Transverse colon (tissue), 4 donors: ENCODE data around the gene MT1F. TPM values are rescaled to one million over a fixed set of nuclear protein-coding genes. Genes with fewer than 3 reads are reported as not detected.
"Not testable (repeated sequence)": the region's sequence is repeated elsewhere in the genome, so short reads cannot be mapped to it uniquely, and the experiment has no call there.

ENCODE experiments used
- DNase-seq: peaks from one replicate; pipeline ENCODE4 v3.0.0-alpha.2; 2019
- H3K27ac ChIP-seq, 4 donors: fragments of 200-600 bp; sonication (generic); 2 replicates each; pipeline ENCODE4 v1.5.1; 2016 to 2018; ENCODE audit warnings: inconsistent platforms in 4 of 4
- H3K27me3 ChIP-seq: fragments of 200-600 bp; sonication (generic); 2 replicates; pipeline ENCODE4 v1.5.1; 2017; ENCODE audit warnings: inconsistent platforms
- H3K36me3 ChIP-seq, 4 donors: fragments of 200-600 bp; sonication (generic); 2 replicates each; pipeline ENCODE4 v1.5.1; 2017 to 2019; ENCODE audit warnings: inconsistent platforms in 4 of 4
- H3K4me1 ChIP-seq, 4 donors: fragments of 200-600 bp; sonication (generic); 2 replicates each; pipeline ENCODE4 v1.5.1; 2017 to 2020; ENCODE audit warnings: inconsistent platforms in 4 of 4
- H3K4me3 ChIP-seq, 4 donors: fragments of 200-600 bp; sonication (generic); 1 replicate in 1 of 4; 2 replicates in 3 of 4; pipeline versions ENCODE4 v1.5.1 to v1.6.1; 2017 to 2019; ENCODE audit warnings: inconsistent platforms in 4 of 4
- H3K9me3 ChIP-seq, 2 donors: fragments of 200-600 bp; sonication (generic); 2 replicates each; pipeline ENCODE4 v1.5.1; 2017 to 2019; ENCODE audit warnings: inconsistent platforms in 2 of 2
- CTCF ChIP-seq, 5 experiments: fragments of 200-600 bp in 3 of 5; fragments of 450-650 bp in 2 of 5; sonication (generic) in 3 of 5; IDR thresholded peaks; 1 replicate in 2 of 5; 2 replicates in 3 of 5; pipeline ENCODE4 v1.5.1; 2016 to 2017; ENCODE audit warnings: antibody characterized with exemption in 5 of 5, inconsistent platforms in 3 of 5, mild to moderate bottlenecking in 2 of 5, moderate library complexity in 1 of 5
- EP300 ChIP-seq: sonication (generic); formaldehyde crosslinking; IDR thresholded peaks from one replicate; pipeline ENCODE4 v1.6.1; 2017; ENCODE audit warnings: antibody characterized with exemption, low read depth
- POLR2A ChIP-seq: fragments of 450-650 bp; IDR thresholded peaks from one replicate; pipeline ENCODE4 v1.6.1; 2016; ENCODE audit warnings: antibody characterized with exemption, mild to moderate bottlenecking, moderate library complexity
- POLR2AphosphoS5 ChIP-seq, 3 donors: sonication (generic); formaldehyde crosslinking; IDR thresholded peaks; one replicate each; pipeline ENCODE4 v1.6.1; 2016; ENCODE audit warnings: antibody characterized with exemption in 3 of 3
- WGBS, 2 donors: methylation state at CpG; one replicate each; pipeline ENCODE4 v1.1.5; 2018; ENCODE audit warnings: low coverage in 1 of 2; 5-methylcytosine and 5-hydroxymethylcytosine counted together
- in situ Hi-C, 4 donors: fragments of 200-750 bp; cut with MboI; loops; one replicate each; pipeline versions ENCODE4 v1.15.0 to v1.15.1; 2017; ENCODE audit warnings: low sequenced_read_pairs in 3 of 4, low pct_ligation_motif_present in 1 of 4, low pct_unique_long_range_greater_than_20kb in 1 of 4
- intact Hi-C: fragments of 100-400 bp; cut with DNase I; formaldehyde crosslinking; loops from one replicate; pipeline ENCODE4 v1.15.1; 2023; ENCODE audit warnings: low total_unique reads
- total RNA-seq, 4 donors: library from RNA; depleted of rRNA; stranded (reverse); fragments of >200 nt; gene quantifications; one replicate each; pipeline ENCODE4 v1.1.0, GENCODE V29; 2016

The MT1F gene
- total RNA-seq, 4 donors from 2014 or later, result 6.8 to 54.5 (median 18.9) TPM

DNA sequence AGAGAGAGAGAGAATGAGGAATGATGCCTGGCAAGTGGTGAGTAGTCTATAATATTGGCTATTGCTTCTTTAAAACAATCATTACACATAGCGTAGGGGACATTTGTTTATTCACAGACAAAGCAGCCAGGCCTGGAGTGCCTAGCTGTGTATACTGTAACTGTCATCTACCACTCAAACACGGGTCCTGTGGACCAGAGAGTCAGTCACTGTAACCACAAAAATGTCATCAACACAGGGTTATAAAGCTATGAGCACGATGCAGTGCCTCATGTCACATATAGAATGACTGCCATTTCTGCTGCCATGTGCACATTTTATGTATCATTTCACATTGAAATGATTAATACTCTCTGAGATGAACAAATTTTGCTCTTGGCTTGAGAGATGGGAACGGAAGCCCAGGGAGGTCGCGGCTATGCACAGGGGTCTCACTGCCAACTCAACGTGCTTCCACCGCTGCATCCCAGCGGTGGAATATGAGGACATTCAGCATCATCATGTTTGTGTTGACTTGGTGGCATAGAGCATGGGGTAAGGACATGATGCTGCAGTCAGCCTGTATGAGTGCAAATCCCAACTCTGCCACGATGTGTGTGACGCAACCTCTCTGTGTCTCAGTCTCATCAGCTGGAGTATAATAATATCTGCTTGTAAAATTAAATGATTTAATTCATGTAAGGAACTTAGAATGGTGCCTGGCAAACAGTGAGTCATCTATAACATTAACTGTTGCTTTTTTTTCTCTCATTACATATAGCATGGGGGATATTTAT lies 15.2 kb downstream of the MT1F start:
- in situ Hi-C loops (no loop called here), intact Hi-C loops (no loop called here)
- H3K4me1 ChIP-seq, result peaks cover 5 to 32% (median 21%) of the 10 kb centered on the region in 4 donors
- no peaks in the 10 kb centered on the region for H3K36me3 ChIP-seq
- no peak for DNase-seq
- no peaks in the 10 kb centered on the region for H3K9me3 ChIP-seq
- 63 to 85% methylated on average over 4 to 11 of the region's 11 CpGs for WGBS, 2 donors
- H3K27me3 ChIP-seq, result peaks cover 70% of the 10 kb centered on the region
- H3K4me3 ChIP-seq, result no peak overlapping the region
- no peak overlapping the region for H3K27ac ChIP-seq
- no peak for TF ChIP-seq POLR2AphosphoS5 (IDR thresholded peaks at IDR 0.05)
- no peak for TF ChIP-seq EP300
- TF ChIP-seq CTCF (IDR thresholded peaks at IDR 0.05), result no peak
- TF ChIP-seq POLR2A, result no peak

- DNase-seq, result peak; percentile 30
- TF ChIP-seq POLR2AphosphoS5 (IDR thresholded peaks at IDR 0.05) (no peak), CTCF (IDR thresholded peaks at IDR 0.05) (peak; percentile 53 to 60 (median 59)), POLR2A (no peak)
- 52% methylated on average over 12 of the region's 12 CpGs; no CpG with 5 or more reads in 1 of the 2 donors for WGBS, 2 donors
- intact Hi-C loops, result no loop called here
- in situ Hi-C loops, result no loop called here
- Histone ChIP-seq H3K27me3 (peaks cover 60% of the 10 kb centered on the region), H3K36me3 (no peaks in the 10 kb centered on the region), H3K27ac (no peak overlapping the region), H3K9me3 (no peaks in the 10 kb centered on the region), H3K4me1 (peaks cover 5 to 23% (median 15%) of the 10 kb centered on the region in 4 donors), H3K4me3 (no peak overlapping the region)
Measured at GRCh38 chr16:56673921-56674320, 16.2 kb downstream of the MT1F start.

DNA sequence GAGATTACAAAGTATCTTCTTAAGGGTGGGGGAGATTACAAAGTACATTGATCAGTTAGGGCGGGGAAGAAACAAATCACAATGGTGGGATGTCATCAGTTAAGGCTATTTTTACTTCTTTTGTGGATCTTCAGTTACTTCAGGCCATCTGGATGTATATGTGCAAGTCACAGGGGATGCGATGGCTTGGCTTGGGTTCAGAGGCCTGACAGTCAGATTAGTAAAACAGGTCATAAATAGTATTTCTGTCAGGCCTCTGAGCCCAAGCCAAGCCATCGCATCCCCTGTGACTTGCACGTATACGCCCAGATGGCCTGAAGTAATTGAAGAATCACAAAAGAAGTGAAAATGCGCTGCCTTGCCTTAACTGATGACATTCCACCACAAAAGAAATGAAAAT lies 16.8 kb downstream of the MT1F start:
- in situ Hi-C loops, H3K36me3 ChIP-seq, intact Hi-C loops, H3K27ac ChIP-seq, H3K9me3 ChIP-seq, DNase-seq, H3K4me3 ChIP-seq: not testable (repeated sequence)
- peaks cover under 1 to 16% (median 12%) of the 10 kb centered on the region in 4 donors for H3K4me1 ChIP-seq
- peaks cover 54% of the 10 kb centered on the region for H3K27me3 ChIP-seq
- 88 to 96% methylated on average over 2 to 6 of the region's 6 CpGs for WGBS, 2 donors

DNA sequence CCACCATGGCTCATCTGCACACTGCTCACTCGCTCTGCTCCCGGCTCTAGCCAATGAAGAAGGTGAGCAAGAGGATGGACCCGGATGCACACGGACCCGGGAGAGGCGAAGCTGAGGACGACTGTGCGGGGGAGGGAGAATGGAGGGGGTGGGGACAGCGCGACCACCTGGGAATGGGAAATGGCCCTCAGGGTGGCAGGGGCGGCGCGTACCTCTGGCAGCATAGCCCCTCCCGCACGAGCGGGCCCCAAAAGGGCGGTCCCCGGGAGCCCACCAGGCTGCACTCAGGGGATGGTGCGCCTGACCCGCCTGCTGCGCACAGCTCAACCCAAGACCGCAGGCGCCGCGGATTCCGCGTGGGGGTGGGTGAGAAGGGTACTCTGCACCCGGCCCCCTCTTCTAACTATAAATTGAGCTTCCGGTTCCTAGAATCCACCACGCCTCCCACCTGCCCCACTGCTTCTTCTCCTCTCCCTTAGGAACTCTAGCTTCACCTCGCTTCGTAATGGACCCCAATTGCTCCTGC lies 18.0 kb downstream of the MT1F start:
- intact Hi-C loops (no loop called here), in situ Hi-C loops (no loop called here)
- peaks cover 42% of the 10 kb centered on the region for H3K27me3 ChIP-seq
- TF ChIP-seq POLR2AphosphoS5 (IDR thresholded peaks at IDR 0.05) (peak in 1 of 3 donors; percentile 37), EP300 (no peak), CTCF (IDR thresholded peaks at IDR 0.05) (no peak), POLR2A (peak; percentile 63)
- H3K4me3 ChIP-seq, result peak overlapping the region in 3 of 4 donors; percentile 25 to 49 (median 30)
- no peaks in the 10 kb centered on the region for H3K36me3 ChIP-seq
- peak overlapping the region in 1 of 4 donors; percentile 14 for H3K27ac ChIP-seq
- H3K9me3 ChIP-seq, result no peaks in the 10 kb centered on the region
- peak; percentile 19 for DNase-seq
- 0 to 13% methylated on average over 3 to 32 of the region's 32 CpGs for WGBS, 2 donors
- peaks cover 0 to 11% (median 7%) of the 10 kb centered on the region in 4 donors for H3K4me1 ChIP-seq
